OCI-LY3 (cell line): ENCODE data around the gene PRPF40B.
A peak's percentile ranks its signal among the peaks of the same experiment; 100 is the strongest.

Experiments
- CTCF ChIP-seq: fragments of 200-600, 300-600 bp; sonication (generic); IDR thresholded peaks from 2 replicates; pipeline ENCODE4 v1.5.1; 2014; ENCODE audit warnings: antibody characterized with exemption, low read length, low read depth
- EZH2phosphoT487 ChIP-seq: fragments of 200-600 bp; shearing (Covaris generic); IDR thresholded peaks from 2 replicates; pipeline ENCODE4 v1.6.1; 2018; ENCODE audit warnings: antibody characterized with exemption, mixed run types, low read depth

- peak; percentile 72 for TF ChIP-seq CTCF
- TF ChIP-seq EZH2phosphoT487 = no peak
Measured at GRCh38 chr12:49636979-49637755, 13.8 kb downstream of the PRPF40B start.
